Psoas muscle (tissue), 8 donors: ENCODE data around the gene SETBP1. TPM values are rescaled to one million over a fixed set of nuclear protein-coding genes. Genes with fewer than 3 reads are reported as not detected.

Experiments used
- ATAC-seq, 4 donors: fragments of 200-7000 bp; cut with Tn5 transposase; one replicate each; pipeline ENCODE4 v1.9.1; 2020; ENCODE audit warnings: moderate library complexity in 3 of 4, mild to moderate bottlenecking in 2 of 4
- DNase-seq, 2 donors: peaks; one replicate each; pipeline ENCODE4 v3.0.0-alpha.2; 2020
- H3K27ac ChIP-seq: fragments of 200-600 bp; one replicate; pipeline ENCODE4 v1.8.0; 2022
- H3K27me3 ChIP-seq, 3 donors: fragments of 200-600 bp in 1 of 3; one replicate each; pipeline versions ENCODE4 v1.6.1 to v1.8.0; 2013 to 2022; ENCODE audit warnings: low read length in 2 of 3, mild to moderate bottlenecking in 2 of 3, moderate library complexity in 1 of 3; ENCODE audit not compliant: insufficient read depth in 3 of 3
- H3K36me3 ChIP-seq, 2 donors: fragments of 200-600 bp in 1 of 2; one replicate each; pipeline versions ENCODE4 v1.6.1 to v1.8.0; 2013 to 2022; ENCODE audit warnings: low read depth in 1 of 2, mild to moderate bottlenecking in 1 of 2, moderate library complexity in 1 of 2; ENCODE audit not compliant: insufficient read depth in 1 of 2
- H3K4me1 ChIP-seq: fragments of 200-600 bp; one replicate; pipeline ENCODE4 v1.8.0; 2022
- H3K4me3 ChIP-seq: fragments of 200-600 bp; one replicate; pipeline ENCODE4 v1.8.0; 2022; ENCODE audit warnings: mild to moderate bottlenecking
- H3K9me3 ChIP-seq: fragments of 200-600 bp; one replicate; pipeline ENCODE4 v1.8.0; 2022
- CTCF ChIP-seq: fragments of 200-600 bp; IDR thresholded peaks from one replicate; pipeline ENCODE4 v1.8.0; 2022; ENCODE audit warnings: antibody characterized with exemption
- WGBS, 3 donors: extraction: QIAGEN DNeasy Blood & Tissue Kit; methylation state at CpG; one replicate each; pipeline versions ENCODE4 v1.1.6 to v1.1.7; 2013; 5-methylcytosine and 5-hydroxymethylcytosine counted together
- intact Hi-C, 2 donors: fragments of 100-400 bp; cut with DNase I; formaldehyde crosslinking; loops; one replicate each; pipeline versions ENCODE4 v1.11.0 to v1.14.2; 2022
- polyA plus RNA-seq, 3 donors: library from polyadenylated mRNA; stranded (reverse); fragments of 200-250 nt; gene quantifications; one replicate each; pipeline ENCODE4 v1.2.3, GENCODE V29; 2013
- total RNA-seq, 4 donors: library from RNA; stranded (reverse); fragmentation: NEBNext Ultra II Directional in 2 of 4; extraction: Animal tissue kit (Norgen Biotek cat#: 25700) in 2 of 4; gene quantifications; one replicate each; pipeline versions ENCODE4 v1.2.1 to v1.2.4, GENCODE V29; 2021 to 2023
- donor health status: healthy with polysubstance abuse.
- donor health status: DM: no; HTN: no; CAD: no; lungs with moderate emphysema.
- donor health status: Bipolar disorder and iron deficiency.
- donor health status: healthy.
- donor health status: DM: yes; HTN: yes; CAD: no.
- donor health status: DM: no; HTN: no; CAD: no.
- donor health status: DM: no; HTN: no; CAD: no.
- donor health status: DM: yes; HTN: yes; CAD: no.

Gene SETBP1
- total and polyA plus RNA-seq, 7 donors: 0.61 to 21.0 (median 10.5) TPM

GRCh38 chr18:45046961-45047360, 366.3 kb downstream of the SETBP1 start:
- intact Hi-C loops: no loop called here

DNA sequence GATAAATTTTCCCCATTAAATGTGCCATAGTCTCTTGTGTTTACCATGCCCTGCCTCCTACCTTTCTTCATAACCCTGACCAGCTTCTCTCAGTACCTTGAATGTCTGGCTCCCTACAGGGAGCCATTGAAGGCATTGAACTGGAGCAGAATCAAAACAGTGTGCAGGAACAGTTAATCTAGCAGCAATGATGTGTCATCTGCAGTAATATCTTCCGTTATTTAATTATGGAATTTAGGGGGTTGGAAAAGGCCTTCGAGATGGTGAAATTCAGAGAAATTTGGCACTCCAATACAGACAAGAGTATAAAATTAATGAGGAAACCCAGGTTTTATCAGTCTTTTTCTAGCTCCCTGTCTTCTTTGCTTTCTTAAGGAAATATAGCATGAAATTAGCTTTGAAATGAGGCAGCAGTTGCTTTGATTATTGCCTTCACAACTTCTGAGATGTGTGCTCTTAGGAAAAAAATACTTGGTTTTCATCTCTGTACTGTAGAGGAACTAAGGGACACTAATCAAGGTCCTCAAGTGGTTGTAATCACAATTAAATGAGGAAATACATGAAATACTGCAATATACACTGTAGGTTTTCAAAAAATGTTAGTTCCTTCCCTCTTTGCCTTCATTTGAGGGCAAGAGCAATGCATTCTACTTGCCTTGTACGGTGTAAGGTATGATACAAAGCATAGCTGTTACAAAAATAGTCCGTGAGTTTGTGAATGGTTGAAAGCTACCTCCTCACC, 369.1 kb downstream of the SETBP1 start:
- ATAC-seq (peak in 3 of 4 donors; percentile 70 to 93 (median 89)), DNase-seq (no peak)
- intact Hi-C loops: loop anchor here in 1 of 2 donors (10.0 kb wide), 1 partner anchor 125 kb away; no protein-coding TSS in a partner anchor
- no peaks in the 10 kb centered on the region for H3K9me3 ChIP-seq
- 61 to 66% (median 64%) methylated on average over 4 of the region's 4 CpGs for WGBS, 3 donors
- H3K4me1 ChIP-seq: peaks cover 10% of the 10 kb centered on the region
- TF ChIP-seq CTCF: no peak
- H3K27ac ChIP-seq: no peak overlapping the region
- no peaks in the 10 kb centered on the region for H3K27me3 ChIP-seq
- H3K4me3 ChIP-seq: no peak overlapping the region
- no peaks in the 10 kb centered on the region for H3K36me3 ChIP-seq

More at GRCh38 chr18:45046961-45047360, 366.3 kb downstream of the SETBP1 start:
- DNase-seq: no peak
- no peak overlapping the region for H3K27ac ChIP-seq
- TF ChIP-seq CTCF: no peak
- H3K36me3 ChIP-seq: no peaks in the 10 kb centered on the region
- H3K4me3 ChIP-seq: no peak overlapping the region
- H3K4me1 ChIP-seq: peaks cover 10% of the 10 kb centered on the region
- no peaks in the 10 kb centered on the region for H3K27me3 ChIP-seq
- 88 to 91% (median 90%) methylated on average over 6 of the region's 6 CpGs for WGBS, 3 donors
- no peaks in the 10 kb centered on the region for H3K9me3 ChIP-seq
- no peak for ATAC-seq

- Histone ChIP-seq H3K36me3 (no peaks in the 10 kb centered on the region), H3K27ac (no peak overlapping the region), H3K9me3 (no peaks in the 10 kb centered on the region), H3K4me1 (peaks cover 10% of the 10 kb centered on the region), H3K4me3 (no peak overlapping the region), H3K27me3 (no peaks in the 10 kb centered on the region)
- DNase-seq (no peak), ATAC-seq (peak in 3 of 4 donors; percentile 33 to 54 (median 53))
- no peak for TF ChIP-seq CTCF
- intact Hi-C loops: loop anchor here in 1 of 2 donors (10.0 kb wide), 1 partner anchor 126 kb away; no protein-coding TSS in a partner anchor
- WGBS, 3 donors: 63 to 78% (median 70%) methylated on average over 3 of the region's 3 CpGs
Measured at GRCh38 chr18:45050712-45051601, 370.3 kb downstream of the SETBP1 start.

DNA sequence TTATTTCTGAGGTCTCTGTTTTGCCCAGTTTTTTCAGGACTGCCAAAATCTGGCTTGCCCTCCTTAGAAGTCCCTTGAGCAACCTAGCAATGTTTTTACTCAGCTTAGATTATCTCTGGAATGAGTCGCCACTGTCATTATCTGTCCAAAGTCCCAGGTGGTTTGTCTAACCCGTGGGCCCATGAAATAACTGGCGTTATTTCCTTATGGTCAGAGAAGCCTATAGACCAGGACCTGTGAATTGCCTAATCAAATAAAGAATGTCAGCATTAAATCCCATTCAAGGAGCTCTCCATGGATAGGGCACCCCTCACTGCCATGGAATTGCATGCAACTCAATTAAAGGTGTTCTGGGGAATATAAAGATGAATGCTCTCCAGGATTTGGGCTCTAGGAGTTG, 373.9 kb downstream of the SETBP1 start:
- no peak for TF ChIP-seq CTCF
- H3K9me3 ChIP-seq: no peaks in the 10 kb centered on the region
- no peaks in the 10 kb centered on the region for H3K27me3 ChIP-seq
- H3K4me1 ChIP-seq: peaks cover 10% of the 10 kb centered on the region
- H3K36me3 ChIP-seq: no peaks in the 10 kb centered on the region
- no peak overlapping the region for H3K4me3 ChIP-seq
- no peak for ATAC-seq
- no peak for DNase-seq
- 85 to 88% (median 85%) methylated on average over 3 of the region's 3 CpGs for WGBS, 3 donors
- H3K27ac ChIP-seq: no peak overlapping the region
- intact Hi-C loops: loop anchor here in 1 of 2 donors (10.0 kb wide), 1 partner anchor 130 kb away; no protein-coding TSS in a partner anchor
